GM12878 (cell line): ENCODE data around the gene TCF7L1.

Experiments used
- NRF1 ChIP-seq: conservative IDR thresholded peaks from 2 replicates; pipeline ENCODE4 v1.6.1; 2011; ENCODE audit warnings: mild to moderate bottlenecking, low read depth, low read length, improper control_type of control experiment
- SIX5 ChIP-seq: IDR thresholded peaks from 2 replicates; pipeline ENCODE4 v1.6.1; 2011; ENCODE audit warnings: mild to moderate bottlenecking, low read depth, low read length, moderate library complexity; ENCODE audit not compliant: severe bottlenecking
- WRNIP1 ChIP-seq: IDR thresholded peaks from 2 replicates; pipeline ENCODE4 v1.6.1; 2011; ENCODE audit warnings: low read depth, low read length, improper control_type of control experiment, borderline replicate concordance
- YY1 ChIP-seq: IDR thresholded peaks from 2 replicates; pipeline ENCODE4 v1.6.1; 2011; ENCODE audit warnings: low read depth, mild to moderate bottlenecking, low read length
- TF ChIP-seq, protein P1 (sequence below), 3 experiments: IDR thresholded peaks in 2 of 3; conservative IDR thresholded peaks in 1 of 3; 2 replicates each; pipeline ENCODE4 v1.5.1; 2011; ENCODE audit warnings: low read depth in 3 of 3, low read length in 3 of 3, mild to moderate bottlenecking in 3 of 3, control low read depth in 2 of 3, moderate library complexity in 2 of 3, inconsistent platforms in 1 of 3, mixed read lengths in 1 of 3; ENCODE audit not compliant: control insufficient read depth in 2 of 3, insufficient read depth in 1 of 3; ENCODE audit errors: extremely low read depth in 1 of 3

DNA sequence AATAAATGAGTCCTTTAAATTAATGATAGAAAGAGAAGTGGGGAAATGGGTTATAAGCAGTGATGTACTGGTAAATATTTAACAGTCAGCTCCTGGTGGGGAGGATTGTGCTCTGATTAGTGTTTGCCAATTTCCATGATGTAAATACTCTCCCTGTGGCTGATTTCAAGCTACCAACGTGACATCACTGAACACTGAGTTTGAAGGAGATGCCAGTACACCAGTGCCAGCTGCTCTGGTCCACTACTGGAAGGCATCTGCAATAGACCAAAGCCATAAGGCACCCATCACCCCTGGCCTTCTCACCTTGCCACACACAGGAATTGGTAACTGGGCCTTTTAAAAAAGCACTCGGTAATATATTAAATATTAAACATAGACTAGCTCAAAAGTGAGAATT lies 116.9 kb downstream of the TCF7L1 start:
- TF ChIP-seq YY1 (no peak), WRNIP1 (no peak), NRF1 (no peak), SIX5 (no peak)
- TF ChIP-seq, protein P1, sequence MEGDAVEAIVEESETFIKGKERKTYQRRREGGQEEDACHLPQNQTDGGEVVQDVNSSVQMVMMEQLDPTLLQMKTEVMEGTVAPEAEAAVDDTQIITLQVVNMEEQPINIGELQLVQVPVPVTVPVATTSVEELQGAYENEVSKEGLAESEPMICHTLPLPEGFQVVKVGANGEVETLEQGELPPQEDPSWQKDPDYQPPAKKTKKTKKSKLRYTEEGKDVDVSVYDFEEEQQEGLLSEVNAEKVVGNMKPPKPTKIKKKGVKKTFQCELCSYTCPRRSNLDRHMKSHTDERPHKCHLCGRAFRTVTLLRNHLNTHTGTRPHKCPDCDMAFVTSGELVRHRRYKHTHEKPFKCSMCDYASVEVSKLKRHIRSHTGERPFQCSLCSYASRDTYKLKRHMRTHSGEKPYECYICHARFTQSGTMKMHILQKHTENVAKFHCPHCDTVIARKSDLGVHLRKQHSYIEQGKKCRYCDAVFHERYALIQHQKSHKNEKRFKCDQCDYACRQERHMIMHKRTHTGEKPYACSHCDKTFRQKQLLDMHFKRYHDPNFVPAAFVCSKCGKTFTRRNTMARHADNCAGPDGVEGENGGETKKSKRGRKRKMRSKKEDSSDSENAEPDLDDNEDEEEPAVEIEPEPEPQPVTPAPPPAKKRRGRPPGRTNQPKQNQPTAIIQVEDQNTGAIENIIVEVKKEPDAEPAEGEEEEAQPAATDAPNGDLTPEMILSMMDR (IDR thresholded peaks at IDR 0.05 in 2 of 3, conservative IDR thresholded peaks at IDR 0.05 in 1 of 3; ENCODE audit: control insufficient read depth in 2 of 3, extremely low read depth in 1 of 3, insufficient read depth in 1 of 3, low read depth in 3 of 3, low read length in 3 of 3), result no peak
